GM23338 (cell line): ENCODE measurements around the gene LARGE1. TPM values are rescaled to one million over a fixed set of nuclear protein-coding genes. Genes with fewer than 3 reads are reported as not detected.

Experiments
- ATAC-seq: fragments of 200-7000 bp; cut with Tn5 transposase; 3 replicates; pipeline ENCODE4 v1.9.1; 2020
- DNase-seq: peaks from one replicate; pipeline ENCODE4 v3.0.0-alpha.2; 2015; ENCODE audit warnings: low spot score
- H2AFZ ChIP-seq: fragments of 200-600 bp; sonication (generic); 2 replicates; pipeline ENCODE4 v1.8.0; 2016; ENCODE audit warnings: antibody characterized with exemption, mild to moderate bottlenecking, moderate library complexity
- H3F3A ChIP-seq: fragments of 200-600 bp; sonication (generic); replicated peaks from 2 replicates; pipeline ENCODE4 v1.8.0; 2017; ENCODE audit warnings: antibody characterized with exemption, mixed run types, low read depth
- H3K27ac ChIP-seq: fragments of 200-600 bp; sonication (generic); 2 replicates; pipeline ENCODE4 v1.6.1; 2016; ENCODE audit warnings: low read depth
- H3K27me3 ChIP-seq: fragments of 200-600 bp; sonication (generic); 2 replicates; pipeline ENCODE4 v1.8.0; 2016; ENCODE audit warnings: mild to moderate bottlenecking, mixed run types, moderate library complexity; ENCODE audit not compliant: insufficient read depth
- H3K36me3 ChIP-seq: fragments of 200-600 bp; sonication (generic); 2 replicates; pipeline ENCODE4 v1.8.0; 2016; ENCODE audit warnings: mild to moderate bottlenecking; ENCODE audit not compliant: insufficient read depth
- H3K4me1 ChIP-seq: fragments of 200-600 bp; sonication (generic); 2 replicates; pipeline ENCODE4 v1.8.0; 2016; ENCODE audit warnings: mild to moderate bottlenecking, moderate library complexity; ENCODE audit not compliant: insufficient read depth
- H3K4me2 ChIP-seq: fragments of 200-600 bp; sonication (generic); 2 replicates; pipeline ENCODE4 v1.7.1; 2017; ENCODE audit warnings: mixed run types
- H3K4me3 ChIP-seq: fragments of 200-600 bp; sonication (generic); 2 replicates; pipeline ENCODE4 v1.6.1; 2016; ENCODE audit warnings: mixed run types
- H3K79me2 ChIP-seq: fragments of 200-600 bp; sonication (generic); replicated peaks from 2 replicates; pipeline ENCODE4 v1.8.0; 2017; ENCODE audit warnings: mild to moderate bottlenecking; ENCODE audit not compliant: insufficient read depth
- H3K9me2 ChIP-seq: fragments of 200-600 bp; sonication (generic); 2 replicates; pipeline ENCODE4 v1.8.0; 2017; ENCODE audit not compliant: insufficient read depth
- H4K20me1 ChIP-seq: fragments of 200-600 bp; sonication (generic); replicated peaks from 2 replicates; pipeline ENCODE4 v1.8.0; 2017; ENCODE audit warnings: mild to moderate bottlenecking; ENCODE audit not compliant: insufficient read depth
- H3K27ac Mint-ChIP-seq: 2 replicates; pipeline ENCODE4 v1.8.0; 2020; ENCODE audit warnings: inconsistent platforms, mild to moderate bottlenecking, moderate library complexity, mixed read lengths
- H3K27me3 Mint-ChIP-seq: 3 replicates; pipeline ENCODE4 v1.8.0; 2022; ENCODE audit warnings: low read depth, mild to moderate bottlenecking, moderate library complexity, mixed read lengths, inconsistent platforms; ENCODE audit not compliant: insufficient read depth, poor library complexity
- H3K36me3 Mint-ChIP-seq: 3 replicates; pipeline ENCODE4 v1.8.0; 2021; ENCODE audit warnings: low read depth, mild to moderate bottlenecking, inconsistent platforms, moderate library complexity, mixed read lengths
- H3K4me1 Mint-ChIP-seq: 3 replicates; pipeline ENCODE4 v1.8.0; 2020; ENCODE audit warnings: mild to moderate bottlenecking, inconsistent platforms, mixed read lengths
- H3K4me3 Mint-ChIP-seq: 3 replicates; pipeline ENCODE4 v1.8.0; 2021; ENCODE audit warnings: moderate library complexity, mild to moderate bottlenecking, inconsistent platforms, mixed read lengths
- H3K9me3 Mint-ChIP-seq: 3 replicates; pipeline ENCODE4 v1.8.0; 2020; ENCODE audit warnings: moderate library complexity, mild to moderate bottlenecking, inconsistent platforms, mixed read lengths
- CREB1 ChIP-seq: fragments of 250-450 bp; sonication (Bioruptor Pico); IDR thresholded peaks from 2 replicates; pipeline ENCODE4 v1.5.0; 2020; ENCODE audit warnings: low read depth, mild to moderate bottlenecking, moderate library complexity
- CTCF ChIP-seq, 2 experiments: fragments of 200-600 bp in 1 of 2; sonication (generic) in 1 of 2; conservative IDR thresholded peaks; 2 replicates each; pipeline versions ENCODE4 v1.5.1 to v1.6.1; 2016 to 2017; ENCODE audit warnings: antibody characterized with exemption in 2 of 2, low read depth in 2 of 2, mild to moderate bottlenecking in 2 of 2, moderate library complexity in 1 of 2
- ETS1 ChIP-seq: IDR thresholded peaks from 2 replicates; pipeline ENCODE4 v1.6.1; 2016; ENCODE audit warnings: antibody characterized with exemption
- EZH2 ChIP-seq: fragments of 200-600 bp; sonication (generic); IDR thresholded peaks from one replicate; pipeline ENCODE4 v1.8.0; 2017; ENCODE audit warnings: antibody characterized with exemption, mild to moderate bottlenecking, low read depth; ENCODE audit not compliant: unreplicated experiment
- EZH2phosphoT487 ChIP-seq: fragments of 200-600 bp; sonication (generic); IDR thresholded peaks from one replicate; pipeline ENCODE4 v1.8.1; 2018; ENCODE audit warnings: antibody characterized with exemption; ENCODE audit not compliant: unreplicated experiment
- JUNB ChIP-seq: IDR thresholded peaks from one replicate; pipeline ENCODE4 v1.6.1; 2016; ENCODE audit warnings: antibody characterized with exemption; ENCODE audit not compliant: unreplicated experiment
- POLR2AphosphoS5 ChIP-seq: IDR thresholded peaks from 2 replicates; pipeline ENCODE4 v1.6.1; 2016; ENCODE audit warnings: antibody characterized with exemption, low read depth
- ZNF462 ChIP-seq: fragments of 250-450 bp; sonication (Bioruptor Pico); IDR thresholded peaks from 2 replicates; pipeline ENCODE4 v1.5.0; 2020; ENCODE audit warnings: mild to moderate bottlenecking, moderate library complexity
- polyA plus RNA-seq: library from polyadenylated mRNA; unstranded; fragments of >200 nt; fragmentation: Nextera tagmentation; extraction: Ambion mirVana; gene quantifications from 2 replicates; pipeline ENCODE4 v1.2.1, GENCODE V29; 2016
- total RNA-seq: library from RNA; depleted of rRNA; stranded (reverse); fragments of >200 nt; shearing (Covaris generic); gene quantifications from 2 replicates; pipeline ENCODE4 v1.2.3, GENCODE V29; 2014

The LARGE1 gene
- total and polyA plus RNA-seq, 2 experiments from 2014 or later: 12.8 to 75.6 TPM

GRCh38 chr22:33352768-33353167, 567.5 kb downstream of the LARGE1 start:
- no peaks in the 10 kb centered on the region for H3K27me3 ChIP-seq
- 0 out of 2 replicates have a peak, but pooled peaks cover 3% of the 10 kb centered on the region for H4K20me1 ChIP-seq
- H3K9me2 ChIP-seq: no peaks in the 10 kb centered on the region; the same call in 1 of the 2 replicates
- no peaks in the 10 kb centered on the region for H3K4me1 Mint-ChIP-seq
- peaks cover 15% of the 10 kb centered on the region for H3K9me3 Mint-ChIP-seq
- H3K36me3 Mint-ChIP-seq: peaks cover 43% of the 10 kb centered on the region
- H3F3A ChIP-seq: no peaks in the 10 kb centered on the region
- ATAC-seq (no peak), DNase-seq (no peak)
- no peak overlapping the region for H2AFZ ChIP-seq
- H3K4me2 ChIP-seq: no peak overlapping the region
- no peak overlapping the region for H3K4me3 ChIP-seq
- no peaks in the 10 kb centered on the region for H3K79me2 ChIP-seq
- TF ChIP-seq POLR2AphosphoS5 (no peak), CTCF (conservative IDR thresholded peaks at IDR 0.05; ENCODE audit: low read depth in 2 of 2) (no peak), ZNF462 (CRISPR knock-in tag) (no peak), EZH2 (no peak), CREB1 (CRISPR knock-in tag) (no peak), EZH2phosphoT487 (no peak), ETS1 (no peak), JUNB (no peak)
- H3K27ac ChIP-seq: no peak overlapping the region
- H3K4me1 ChIP-seq: no peaks in the 10 kb centered on the region
- no peak overlapping the region for H3K27ac Mint-ChIP-seq
- no peaks in the 10 kb centered on the region for H3K27me3 Mint-ChIP-seq
- H3K4me3 Mint-ChIP-seq: no peak overlapping the region
- H3K36me3 ChIP-seq: peaks cover 8% of the 10 kb centered on the region; the same call in 1 of the 2 replicates
